NCI-H345 treated with DMSO at 0.1 percent for 48 hours (cell line): ENCODE data around the gene DHRS3.
"Not testable (repeated sequence)": the region's sequence is repeated elsewhere in the genome, so short reads cannot be mapped to it uniquely, and the experiment has no call there.

Source experiments
- DNase-seq: peaks from one replicate; lab custom pipeline; 2025; ENCODE audit not compliant: unreplicated experiment; lab: John Stamatoyannopoulos, UW

Gene DHRS3

GRCh38 chr1:12541274-12542137, 76.5 kb downstream of the DHRS3 start:
- no peak for DNase-seq

GRCh38 chr1:12540580-12541273, 77.3 kb downstream of the DHRS3 start:
- DNase-seq, result no peak

GRCh38 chr1:12539705-12540579, 78.1 kb downstream of the DHRS3 start:
- no peak for DNase-seq

GRCh38 chr1:12539320-12539704, 78.7 kb downstream of the DHRS3 start:
- DNase-seq, result no peak

- not testable (repeated sequence) for DNase-seq
Observed at GRCh38 chr1:12538536-12538935, 79.5 kb downstream of the DHRS3 start.

GRCh38 chr1:12537906-12538461, 80.0 kb downstream of the DHRS3 start:
- DNase-seq, result no peak

- DNase-seq, result no peak
Observed at GRCh38 chr1:12537294-12537693, 80.7 kb downstream of the DHRS3 start.

GRCh38 chr1:12536023-12536639, 81.9 kb downstream of the DHRS3 start:
- DNase-seq, result no peak

- no peak for DNase-seq
Observed at GRCh38 chr1:12532405-12533315, 85.3 kb downstream of the DHRS3 start.

- no peak for DNase-seq
Observed at GRCh38 chr1:12531179-12531499, 86.9 kb downstream of the DHRS3 start.

- DNase-seq, result no peak
Observed at GRCh38 chr1:12530462-12531178, 87.4 kb downstream of the DHRS3 start.

GRCh38 chr1:12529640-12530174, 88.3 kb downstream of the DHRS3 start:
- DNase-seq, result no peak

- no peak for DNase-seq
Observed at GRCh38 chr1:12528021-12528852, 89.8 kb downstream of the DHRS3 start.

GRCh38 chr1:12527564-12527963, 90.4 kb downstream of the DHRS3 start:
- DNase-seq, result no peak

GRCh38 chr1:12525311-12526181, 92.5 kb downstream of the DHRS3 start:
- DNase-seq, result no peak

- no peak for DNase-seq
Observed at GRCh38 chr1:12524266-12524665, 93.7 kb downstream of the DHRS3 start.

- not testable (repeated sequence) for DNase-seq
Observed at GRCh38 chr1:12522780-12523179, 95.2 kb downstream of the DHRS3 start.
